Ectodermal cell (in vitro differentiated cells): ENCODE measurements around the gene TMEM145.

Experiments used
- H3K27ac ChIP-seq: 2 replicates; pipeline ENCODE4 v1.7.0; 2013; ENCODE audit warnings: mild to moderate bottlenecking, low read depth, low read length; ENCODE audit not compliant: insufficient read depth, poor library complexity, severe bottlenecking
- H3K27me3 ChIP-seq: 2 replicates; pipeline ENCODE4 v1.7.0; 2013; ENCODE audit warnings: mild to moderate bottlenecking, low read length; ENCODE audit not compliant: insufficient read depth, control insufficient read depth, poor library complexity, severe bottlenecking
- H3K36me3 ChIP-seq: one replicate; pipeline ENCODE4 v1.7.0; 2013; ENCODE audit warnings: low read length; ENCODE audit not compliant: control insufficient read depth, insufficient read depth
- H3K4me1 ChIP-seq: one replicate; pipeline ENCODE4 v1.7.0; 2013; ENCODE audit warnings: low read length; ENCODE audit not compliant: control insufficient read depth, insufficient read depth
- H3K4me3 ChIP-seq: 2 replicates; pipeline ENCODE4 v1.7.0; 2013; ENCODE audit warnings: low read depth, low read length, control low read depth; ENCODE audit not compliant: insufficient read depth
- H3K9me3 ChIP-seq: 2 replicates; pipeline ENCODE4 v1.7.0; 2013; ENCODE audit warnings: mild to moderate bottlenecking, low read length, moderate library complexity; ENCODE audit not compliant: control insufficient read depth
- WGBS, 2 experiments: methylation state at CpG; one replicate each; pipeline ENCODE4 v1.1.7; 2013; ENCODE audit warnings: missing lambda C conversion rate in 2 of 2; 5-methylcytosine and 5-hydroxymethylcytosine counted together

Gene TMEM145

DNA sequence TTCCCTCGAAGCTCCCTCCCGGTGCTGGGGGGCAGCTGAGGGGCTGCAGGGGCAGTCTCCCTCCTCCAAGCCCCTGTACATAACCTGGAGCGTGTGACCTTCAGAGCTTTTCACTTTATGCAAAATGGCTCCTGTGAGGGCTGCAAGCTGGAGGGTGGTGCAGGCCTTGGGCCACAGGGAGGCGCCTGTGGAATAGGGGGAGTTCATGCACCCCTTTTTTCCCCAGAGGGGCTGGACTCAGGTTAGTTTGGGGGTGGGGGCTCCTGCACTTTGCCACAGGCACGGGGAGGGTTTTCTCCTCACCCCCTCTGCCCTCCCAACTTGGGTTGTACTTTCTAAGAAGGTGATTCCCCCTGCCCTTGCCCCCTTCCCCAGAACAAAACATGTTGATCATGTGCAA, 17.8 kb upstream of the TMEM145 start:
- Histone ChIP-seq H3K27me3 (no peaks in the 10 kb centered on the region), H3K27ac (no peak overlapping the region), H3K4me3 (no peak overlapping the region), H3K9me3 (no peaks in the 10 kb centered on the region), H3K36me3 (peaks cover 33% of the 10 kb centered on the region), H3K4me1 (peaks cover 7% of the 10 kb centered on the region)
- WGBS, 2 experiments: 86 to 87% methylated on average over 5 of the region's 5 CpGs

DNA sequence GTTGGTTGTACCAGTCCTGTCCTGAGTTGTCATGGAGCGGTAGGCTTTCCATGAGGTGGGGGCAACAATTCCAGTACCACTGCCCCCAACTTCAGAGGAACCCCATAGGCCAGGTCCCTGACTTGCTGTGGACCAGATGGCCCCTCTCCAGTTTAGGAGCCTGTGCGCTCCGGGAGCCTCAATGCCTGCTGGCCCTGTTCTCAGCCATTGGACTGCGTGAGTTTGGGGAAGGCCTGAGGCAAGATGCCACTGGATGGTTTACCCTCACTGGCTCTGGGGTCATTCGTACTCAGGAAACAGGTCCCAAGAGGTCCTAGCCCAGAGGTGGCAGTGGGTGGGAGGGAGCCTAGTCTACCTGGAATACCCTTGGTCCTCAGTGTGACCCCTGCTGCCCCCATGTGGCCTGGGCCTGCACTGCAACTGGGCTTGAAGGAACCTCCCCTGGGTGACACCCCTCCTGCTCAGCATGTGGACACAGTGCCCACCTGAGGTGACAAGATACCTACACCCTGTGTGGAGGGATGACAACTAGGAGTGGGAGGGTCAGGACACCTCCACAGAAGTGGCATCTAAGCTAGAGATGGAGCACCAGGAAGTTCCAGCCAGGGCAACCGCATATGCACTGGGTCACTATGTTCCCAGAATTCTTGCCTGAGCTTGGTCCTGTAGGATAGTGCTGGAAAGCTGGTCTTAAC, 17.1 kb upstream of the TMEM145 start:
- Histone ChIP-seq H3K4me3 (no peak overlapping the region), H3K9me3 (no peaks in the 10 kb centered on the region), H3K4me1 (peaks cover 7% of the 10 kb centered on the region), H3K27ac (no peak overlapping the region), H3K36me3 (peaks cover 26% of the 10 kb centered on the region), H3K27me3 (no peaks in the 10 kb centered on the region)
- 81 to 82% methylated on average over 6 of the region's 6 CpGs for WGBS, 2 experiments

DNA sequence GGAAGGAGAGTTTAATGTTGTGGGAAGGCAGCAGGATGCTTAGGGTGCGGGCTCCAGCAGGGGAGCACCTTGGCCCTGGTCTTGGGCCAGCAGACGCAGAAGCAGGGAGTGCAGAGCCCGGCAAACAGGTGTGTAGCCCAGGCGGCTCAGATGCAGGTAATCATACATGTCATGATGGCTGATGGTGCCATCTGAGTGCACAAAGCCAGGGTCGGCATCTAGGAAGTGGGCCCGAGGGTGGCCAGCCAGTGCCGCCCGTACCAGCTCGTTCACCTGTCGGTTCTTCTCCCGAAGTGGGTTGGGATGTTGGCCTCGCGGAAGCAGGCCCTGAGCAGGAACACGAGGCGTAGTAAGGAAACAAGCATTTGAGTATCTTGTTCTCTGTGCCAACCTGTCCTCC, 16.1 kb upstream of the TMEM145 start:
- H3K36me3 ChIP-seq: peaks cover 17% of the 10 kb centered on the region
- no peak overlapping the region for H3K4me3 ChIP-seq
- H3K9me3 ChIP-seq: no peaks in the 10 kb centered on the region
- H3K27me3 ChIP-seq: no peaks in the 10 kb centered on the region
- H3K4me1 ChIP-seq: peaks cover 6% of the 10 kb centered on the region
- 94 to 96% methylated on average over 15 of the region's 15 CpGs for WGBS, 2 experiments
- H3K27ac ChIP-seq: no peak overlapping the region

DNA sequence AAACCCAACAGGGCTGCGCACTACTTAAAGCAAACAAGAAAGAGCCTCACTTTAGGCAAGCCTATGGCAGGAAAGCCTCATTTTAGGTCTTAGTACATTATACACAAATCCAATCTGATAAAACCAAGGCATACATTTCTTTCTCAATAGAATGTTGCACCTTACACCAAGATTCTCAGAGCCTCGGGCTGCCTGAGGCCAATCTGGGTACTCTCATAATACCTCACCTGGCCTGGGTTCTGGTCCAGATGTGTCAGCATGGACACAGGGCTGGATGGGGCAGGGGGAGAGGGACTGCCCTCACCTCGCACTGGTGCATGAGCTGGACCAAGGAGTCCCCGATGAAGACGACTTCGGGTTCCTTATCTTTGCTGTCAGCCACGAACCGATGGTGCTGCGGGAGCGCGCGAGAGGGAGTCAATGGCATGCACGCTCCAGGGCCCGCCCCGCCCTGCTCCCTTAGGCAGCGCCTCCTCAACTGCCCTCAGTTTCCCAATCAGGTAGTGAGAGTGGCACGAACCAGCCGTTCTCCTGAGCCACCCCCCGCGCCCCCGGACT, 11.4 kb upstream of the TMEM145 start, which contains the start of gene PRR19:
Gene PRR19 (plus strand): TSS at position 487 of the 558 bp plus-strand sequence. CDS start 7,453 bp downstream, outside the sequence.
- Histone ChIP-seq H3K27me3 (no peaks in the 10 kb centered on the region), H3K36me3 (no peaks in the 10 kb centered on the region), H3K9me3 (no peaks in the 10 kb centered on the region), H3K27ac (peak within 1 kb of the TSS; percentile 26), H3K4me1 (peaks cover 9% of the 10 kb centered on the region), H3K4me3 (peak within 1 kb of the TSS; percentile 99)
- 6 to 7% methylated on average over 21 of the region's 21 CpGs for WGBS, 2 experiments

DNA sequence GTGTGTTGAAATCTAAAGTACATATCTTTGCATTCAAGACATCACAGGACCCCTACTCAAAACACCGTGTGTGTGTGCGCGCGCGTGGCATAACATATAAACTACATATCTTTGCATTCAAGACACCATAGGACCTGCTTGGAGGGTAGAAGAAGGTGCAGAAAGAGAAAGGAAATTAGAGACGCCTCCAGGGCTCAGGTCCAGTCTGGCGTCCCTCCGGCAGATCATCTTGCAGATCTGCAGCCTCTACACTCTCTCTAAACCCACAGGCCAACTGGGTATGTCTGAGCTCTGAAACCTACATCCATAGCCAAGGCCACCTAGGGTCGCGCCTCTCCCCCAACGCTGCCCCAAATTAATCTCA, 10.0 kb upstream of the TMEM145 start:
- Histone ChIP-seq H3K9me3 (no peaks in the 10 kb centered on the region), H3K27ac (no peak overlapping the region), H3K27me3 (no peaks in the 10 kb centered on the region), H3K4me1 (peaks cover 9% of the 10 kb centered on the region), H3K36me3 (no peaks in the 10 kb centered on the region), H3K4me3 (peak overlapping the region; percentile 99)
- WGBS, 2 experiments: 64 to 82% methylated on average over 6 to 11 of the region's 11 CpGs

DNA sequence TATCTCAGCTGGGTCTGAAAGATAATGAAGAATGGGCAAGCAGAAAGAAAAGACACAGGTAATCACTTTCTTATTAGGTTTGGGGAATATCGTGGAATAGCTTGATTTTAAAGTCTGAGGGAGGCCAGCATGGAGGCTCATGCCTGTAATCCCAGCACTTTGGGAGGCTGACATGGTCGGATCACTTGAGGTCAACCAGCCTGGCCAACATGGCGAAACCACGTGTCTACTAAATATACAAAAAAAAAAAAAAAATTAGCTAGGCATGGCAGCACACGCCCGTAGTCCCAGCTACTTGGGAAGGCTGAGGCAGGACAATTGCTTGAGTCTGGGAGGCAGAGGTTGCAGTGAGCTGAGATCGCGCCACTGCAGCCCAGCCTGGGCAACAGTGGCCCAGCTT, 9.2 kb upstream of the TMEM145 start:
- Histone ChIP-seq H3K4me1 (peaks cover 9% of the 10 kb centered on the region), H3K27me3 (no peaks in the 10 kb centered on the region), H3K36me3 (no peaks in the 10 kb centered on the region), H3K27ac (no peak overlapping the region), H3K9me3 (no peaks in the 10 kb centered on the region), H3K4me3 (no peak overlapping the region)
- 91 to 95% methylated on average over 8 of the region's 8 CpGs for WGBS, 2 experiments

DNA sequence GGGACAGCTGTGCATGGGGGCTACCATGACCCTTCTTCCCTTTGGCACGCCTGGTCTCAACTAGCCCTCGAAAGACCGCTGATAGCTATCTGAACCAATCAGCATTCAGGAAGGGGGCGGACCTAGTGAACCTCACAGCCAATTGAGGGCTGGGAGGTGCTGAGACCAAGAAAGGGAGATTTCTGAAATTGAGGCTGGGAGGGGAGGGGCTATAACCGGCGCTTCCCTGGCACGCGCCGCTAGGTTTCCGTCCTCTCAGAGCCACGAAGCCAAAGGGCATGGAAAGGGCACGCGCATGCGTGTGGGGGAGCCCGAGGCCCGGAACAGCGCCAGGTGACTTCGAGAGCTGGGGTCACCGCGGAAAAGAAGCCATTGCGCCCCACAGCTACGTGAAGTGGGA, 6.5 kb upstream of the TMEM145 start:
- Histone ChIP-seq H3K27ac (no peak overlapping the region), H3K27me3 (no peaks in the 10 kb centered on the region), H3K4me3 (no peak overlapping the region), H3K4me1 (peaks cover 3% of the 10 kb centered on the region), H3K9me3 (no peaks in the 10 kb centered on the region), H3K36me3 (no peaks in the 10 kb centered on the region)
- WGBS, 2 experiments: 93% methylated on average over 22 of the region's 22 CpGs

DNA sequence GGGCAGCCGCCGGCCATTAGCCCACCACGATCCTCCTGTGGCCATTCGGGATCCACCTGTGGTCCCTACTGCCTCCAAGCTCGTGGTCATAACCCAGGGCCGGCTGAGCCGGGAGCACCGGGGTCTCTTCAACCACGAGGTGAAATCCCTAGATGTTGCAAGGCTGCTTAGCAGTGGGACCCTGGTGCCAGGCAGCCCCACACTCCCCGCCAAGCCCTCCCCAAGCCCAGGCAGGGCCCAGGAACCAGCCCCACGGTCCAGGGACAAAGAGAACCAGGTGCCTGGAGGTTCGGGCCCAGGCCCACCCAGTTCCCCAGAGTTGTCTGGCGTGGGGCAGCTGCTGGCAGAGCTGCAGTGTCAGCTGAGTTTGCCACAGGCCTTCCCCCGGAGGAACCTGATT, 3.4 kb upstream of the TMEM145 start:
- Histone ChIP-seq H3K27ac (no peak overlapping the region), H3K4me1 (no peaks in the 10 kb centered on the region), H3K9me3 (no peaks in the 10 kb centered on the region), H3K27me3 (peaks cover 22% of the 10 kb centered on the region), H3K4me3 (no peak overlapping the region), H3K36me3 (no peaks in the 10 kb centered on the region)
- WGBS, 2 experiments: 93 to 94% methylated on average over 14 of the region's 14 CpGs

DNA sequence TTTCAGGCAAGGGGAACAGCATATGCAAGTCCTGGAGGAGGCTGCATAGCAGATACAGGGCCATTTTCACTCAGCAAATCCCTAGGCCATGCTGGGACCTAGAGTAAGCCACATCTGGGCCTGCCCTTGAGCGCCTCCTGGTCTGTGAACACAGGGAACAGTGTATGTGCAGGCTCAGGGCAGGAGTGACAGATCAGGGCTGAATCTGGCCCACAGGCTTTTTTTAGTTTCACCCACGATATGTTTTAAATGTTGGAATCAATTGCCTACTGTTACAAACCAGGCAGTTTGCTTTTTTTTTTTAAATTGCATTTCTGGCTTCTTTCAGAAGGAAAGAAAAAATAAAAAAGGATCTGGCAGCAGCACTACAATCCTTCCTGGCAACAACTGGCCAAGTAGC, 1.5 kb upstream of the TMEM145 start:
- WGBS, 2 experiments: 80 to 86% methylated on average over 2 of the region's 2 CpGs
- Histone ChIP-seq H3K27ac (no peak overlapping the region), H3K9me3 (no peaks in the 10 kb centered on the region), H3K27me3 (peaks cover 31% of the 10 kb centered on the region), H3K4me1 (no peaks in the 10 kb centered on the region), H3K36me3 (no peaks in the 10 kb centered on the region), H3K4me3 (no peak overlapping the region)

DNA sequence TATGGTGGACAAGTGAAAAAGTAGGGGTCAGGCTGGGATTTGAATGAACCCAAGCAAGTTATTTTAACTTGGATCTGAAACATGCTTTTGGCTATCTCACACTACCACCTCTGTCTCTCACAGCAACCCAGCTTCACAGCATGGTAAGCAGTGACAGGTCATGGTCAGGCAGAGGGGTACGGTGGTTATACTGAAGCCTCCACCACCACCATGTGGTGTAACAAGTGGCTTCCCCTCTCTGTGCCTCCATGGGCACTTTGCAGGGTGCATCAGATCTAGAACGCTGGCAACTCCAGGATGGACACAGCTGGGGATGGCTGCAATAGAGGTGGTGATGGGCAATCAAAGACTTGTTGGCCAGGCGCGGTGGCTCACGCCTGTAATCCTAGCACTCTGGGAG, 739 bp upstream of the TMEM145 start:
- WGBS, 2 experiments: 92% methylated on average over 5 of the region's 5 CpGs
- H3K4me1 ChIP-seq: no peaks in the 10 kb centered on the region
- H3K27me3 ChIP-seq: peaks cover 33% of the 10 kb centered on the region
- H3K27ac ChIP-seq: no peak overlapping the region
- no peaks in the 10 kb centered on the region for H3K9me3 ChIP-seq
- no peaks in the 10 kb centered on the region for H3K36me3 ChIP-seq
- H3K4me3 ChIP-seq: no peak overlapping the region
